OCI-LY7 (cell line): Measurements from ENCODE around the gene BRCA2. TPM values are rescaled to one million over a fixed set of nuclear protein-coding genes. Genes with fewer than 3 reads are reported as not detected.

Experiments
- BruUV-seq: library from RNA; stranded (reverse); fragments of 400-500 nt; replicated peaks from 2 replicates; lab custom pipeline; 2021; lab: Mats Ljungman, UMichigan
- CTCF ChIA-PET: fragments of 300-600 bp; sonication (Branson Sonifier 250); formaldehyde crosslinking; loops from one replicate; lab custom pipeline; 2022; ENCODE audit warnings: antibody characterized with exemption; ENCODE audit not compliant: unreplicated experiment; lab: Charles Lee
- POLR2A ChIA-PET: fragments of 300-600 bp; sonication (Branson Sonifier 250); formaldehyde crosslinking; loops from one replicate; lab custom pipeline; 2022; ENCODE audit warnings: antibody characterized with exemption; lab: Charles Lee
- DNase-seq: peaks from one replicate; pipeline ENCODE4 v3.0.0-alpha.2; 2015; ENCODE audit warnings: low spot score
- H2AFZ ChIP-seq: fragments of 200-600 bp; sonication (generic), shearing (Covaris generic); 2 replicates; pipeline ENCODE4 v1.6.1; 2014; ENCODE audit warnings: mild to moderate bottlenecking, antibody characterized with exemption, low read length, moderate library complexity
- H3K27ac ChIP-seq: fragments of 200-600 bp; sonication (generic); 2 replicates; pipeline ENCODE4 v1.5.1; 2014; ENCODE audit warnings: mixed run types, low read depth, mild to moderate bottlenecking, moderate library complexity, low read length, inconsistent platforms; ENCODE audit not compliant: poor library complexity, severe bottlenecking
- H3K36me3 ChIP-seq: fragments of 200-600 bp; sonication (generic); 2 replicates; pipeline ENCODE4 v1.6.1; 2014; ENCODE audit warnings: mild to moderate bottlenecking, antibody characterized with exemption, low read length, moderate library complexity, mixed read lengths; ENCODE audit not compliant: insufficient read depth
- H3K4me1 ChIP-seq: fragments of 200-600 bp; sonication (generic); 2 replicates; pipeline ENCODE4 v1.5.1; 2014; ENCODE audit warnings: mild to moderate bottlenecking, low read length; ENCODE audit not compliant: insufficient read depth, poor library complexity, severe bottlenecking
- H3K4me2 ChIP-seq: fragments of 200-600 bp; sonication (generic); 2 replicates; pipeline ENCODE4 v1.6.1; 2014; ENCODE audit warnings: mild to moderate bottlenecking, low read length
- H3K4me3 ChIP-seq: fragments of 200-600 bp; sonication (generic); 2 replicates; pipeline ENCODE4 v1.5.1; 2014; ENCODE audit warnings: mild to moderate bottlenecking, low read depth, low read length; ENCODE audit not compliant: poor library complexity, severe bottlenecking
- H3K79me2 ChIP-seq: fragments of 200-600 bp; sonication (generic); 2 replicates; pipeline ENCODE4 v1.6.1; 2016; ENCODE audit warnings: low read depth, mild to moderate bottlenecking, low read length, moderate library complexity, mixed read lengths; ENCODE audit not compliant: insufficient read depth
- H3K9me2 ChIP-seq: fragments of 200-600 bp; sonication (generic); 2 replicates; pipeline ENCODE4 v1.6.1; 2016; ENCODE audit warnings: mild to moderate bottlenecking, low read length, mixed read lengths; ENCODE audit not compliant: insufficient read depth
- H3K9me3 ChIP-seq: fragments of 200-600 bp; sonication (generic); 2 replicates; pipeline ENCODE4 v1.6.1; 2014; ENCODE audit warnings: mild to moderate bottlenecking, mixed run types, low read length, mixed read lengths
- H4K20me1 ChIP-seq: fragments of 200-600 bp; sonication (generic); 2 replicates; pipeline ENCODE4 v1.6.1; 2014; ENCODE audit warnings: mild to moderate bottlenecking, antibody characterized with exemption, low read length, moderate library complexity, mixed read lengths; ENCODE audit not compliant: insufficient read depth
- CTCF ChIP-seq: fragments of 200-600 bp; sonication (generic); conservative IDR thresholded peaks from 2 replicates; pipeline ENCODE4 v1.5.1; 2014; ENCODE audit warnings: mild to moderate bottlenecking, antibody characterized with exemption, low read length, moderate library complexity, mixed read lengths
- EZH2phosphoT487 ChIP-seq: fragments of 200-600 bp; sonication (generic); IDR thresholded peaks from 2 replicates; pipeline ENCODE4 v1.6.1; 2018; ENCODE audit warnings: low read depth, borderline replicate concordance, mild to moderate bottlenecking, mixed run types, antibody characterized with exemption, low read length, moderate library complexity, mixed read lengths
- intact Hi-C: fragments of 100-400 bp; cut with micrococcal nuclease; formaldehyde crosslinking; loops from one replicate; pipeline ENCODE4 v1.10.0; 2022; ENCODE audit not compliant: unreplicated experiment
- total RNA-seq, 2 experiments: library from RNA; depleted of rRNA in 1 of 2; stranded (reverse); fragments of >200 nt in 1 of 2; shearing (Covaris generic) in 1 of 2; gene quantifications; 2 replicates each; pipeline ENCODE4 v1.2.3, GENCODE V29; 2014 to 2022

The BRCA2 gene
- total RNA-seq, 2 experiments from 2014 or later, result 25.8 to 34.3 TPM

- no peak for DNase-seq
- Histone ChIP-seq H3K36me3 (no peaks in the 10 kb centered on the region), H4K20me1 (no peaks in the 10 kb centered on the region), H3K79me2 (no peaks in the 10 kb centered on the region), H2AFZ (no peak overlapping the region), H3K9me2 (no peaks in the 10 kb centered on the region), H3K4me1 (no peaks in the 10 kb centered on the region), H3K4me2 (no peak overlapping the region), H3K27ac (no peak overlapping the region), H3K4me3 (no peak overlapping the region), H3K9me3 (no peaks in the 10 kb centered on the region)
- no TSS peak for BruUV-seq
- no peak for TF ChIP-seq EZH2phosphoT487
- TF ChIP-seq CTCF, result no peak
- POLR2A ChIA-PET, result interaction anchor here (0.5 kb wide), 1 partner anchor 426 kb away, joined by 3 read pairs; no protein-coding TSS in a partner anchor
- intact Hi-C loops, result no loop called here
- CTCF ChIA-PET, result no interaction called here
These were observed 49.2 kb upstream of the BRCA2 start for GRCh38 chr13:32266130-32266529.

GRCh38 chr13:32267836-32268439 is 47.4 kb upstream of the BRCA2 start:
- H3K4me3 ChIP-seq, result no peak overlapping the region
- H3K27ac ChIP-seq, result no peak overlapping the region
- no peaks in the 10 kb centered on the region for H3K9me3 ChIP-seq
- ChIA-PET CTCF (no interaction called here), POLR2A (interaction anchor here (0.7 to 0.8 kb wide), 2 partner anchors 103 to 261 kb away, joined by 3 read pairs; no protein-coding TSS in a partner anchor)
- H4K20me1 ChIP-seq, result no peaks in the 10 kb centered on the region
- peak; percentile 47 for DNase-seq
- no peaks in the 10 kb centered on the region for H3K9me2 ChIP-seq
- TF ChIP-seq CTCF, result peak; percentile 78
- no peak for TF ChIP-seq EZH2phosphoT487
- no peaks in the 10 kb centered on the region for H3K79me2 ChIP-seq
- no peak overlapping the region for H3K4me2 ChIP-seq
- no peaks in the 10 kb centered on the region for H3K36me3 ChIP-seq
- no TSS peak for BruUV-seq
- intact Hi-C loops, result no loop called here
- H3K4me1 ChIP-seq, result no peaks in the 10 kb centered on the region
- H2AFZ ChIP-seq, result no peak overlapping the region

- Histone ChIP-seq H2AFZ (no peak overlapping the region), H3K27ac (no peak overlapping the region), H3K9me2 (no peaks in the 10 kb centered on the region), H3K4me1 (no peaks in the 10 kb centered on the region), H3K36me3 (no peaks in the 10 kb centered on the region), H4K20me1 (no peaks in the 10 kb centered on the region), H3K4me3 (no peak overlapping the region), H3K79me2 (no peaks in the 10 kb centered on the region), H3K9me3 (no peaks in the 10 kb centered on the region), H3K4me2 (no peak overlapping the region)
- intact Hi-C loops, result no loop called here
- no peak for DNase-seq
- ChIA-PET CTCF (no interaction called here), POLR2A (interaction anchor here (0.7 to 1.4 kb wide), 2 partner anchors 10 to 11 kb away, joined by 3 to 9 read pairs; no protein-coding TSS in a partner anchor)
- no TSS peak for BruUV-seq
- TF ChIP-seq CTCF (no peak), EZH2phosphoT487 (no peak)
These were observed 43.2 kb upstream of the BRCA2 start for GRCh38 chr13:32272021-32272683.
